ENCODE measurements around the gene ZSWIM5.

ZSWIM5 gene

GRCh38 chr1:45008076-45008475 is 198.3 kb downstream of the ZSWIM5 start:
- peaks cover 40% of the 10 kb centered on the region for H3K36me3 ChIP-seq (ENCODE audit: low read depth)
- TF ChIP-seq CTCF (IDR thresholded peaks at IDR 0.05; ENCODE audit: poor library complexity, severe bottlenecking), result no peak

GRCh38 chr1:45007311-45007710 is 199.1 kb downstream of the ZSWIM5 start:
- Histone ChIP-seq H3K36me3 (ENCODE audit: low read depth) (peaks cover 45% of the 10 kb centered on the region), H3K4me3 (ENCODE audit: severe bottlenecking) (no peak overlapping the region), H3K4me1 (ENCODE audit: insufficient read depth, poor library complexity, severe bottlenecking) (peaks cover 4% of the 10 kb centered on the region), H3K27me3 (ENCODE audit: insufficient read depth, poor library complexity, severe bottlenecking) (no peaks in the 10 kb centered on the region), H3K27ac (ENCODE audit: poor library complexity, severe bottlenecking) (no peak overlapping the region), H3K9me3 (ENCODE audit: severe bottlenecking) (no peaks in the 10 kb centered on the region)
- no peak for TF ChIP-seq CTCF (IDR thresholded peaks at IDR 0.05; ENCODE audit: poor library complexity, severe bottlenecking)
- no peak for ATAC-seq (ENCODE audit: low read depth)
- no peak for DNase-seq (ENCODE audit: low spot score)

More at GRCh38 chr1:45008076-45008475, 198.3 kb downstream of the ZSWIM5 start:
- Histone ChIP-seq H3K4me3 (ENCODE audit: severe bottlenecking) (no peak overlapping the region), H3K27ac (ENCODE audit: poor library complexity, severe bottlenecking) (no peak overlapping the region), H3K27me3 (ENCODE audit: insufficient read depth, poor library complexity, severe bottlenecking) (no peaks in the 10 kb centered on the region), H3K4me1 (ENCODE audit: insufficient read depth, poor library complexity, severe bottlenecking) (peaks cover 4% of the 10 kb centered on the region), H3K9me3 (ENCODE audit: severe bottlenecking) (no peaks in the 10 kb centered on the region)
- no peak for ATAC-seq (ENCODE audit: low read depth)
- DNase-seq (ENCODE audit: low spot score), result no peak

GRCh38 chr1:45005761-45006160 is 200.6 kb downstream of the ZSWIM5 start:
- H3K36me3 ChIP-seq (ENCODE audit: low read depth), result peaks cover 48% of the 10 kb centered on the region
- ATAC-seq (ENCODE audit: low read depth) (no peak), DNase-seq (ENCODE audit: low spot score) (no peak)
- no peaks in the 10 kb centered on the region for H3K9me3 ChIP-seq (ENCODE audit: severe bottlenecking)
- H3K27me3 ChIP-seq (ENCODE audit: insufficient read depth, poor library complexity, severe bottlenecking), result no peaks in the 10 kb centered on the region
- no peak overlapping the region for H3K27ac ChIP-seq (ENCODE audit: poor library complexity, severe bottlenecking)
- H3K4me1 ChIP-seq (ENCODE audit: insufficient read depth, poor library complexity, severe bottlenecking), result no peaks in the 10 kb centered on the region
- no peak for TF ChIP-seq CTCF (IDR thresholded peaks at IDR 0.05; ENCODE audit: poor library complexity, severe bottlenecking)
- H3K4me3 ChIP-seq (ENCODE audit: severe bottlenecking), result no peak overlapping the region

- no peak for TF ChIP-seq CTCF (IDR thresholded peaks at IDR 0.05; ENCODE audit: poor library complexity, severe bottlenecking)
- DNase-seq (ENCODE audit: low spot score) (no peak), ATAC-seq (ENCODE audit: low read depth) (no peak)
- Histone ChIP-seq H3K4me3 (ENCODE audit: severe bottlenecking) (no peak overlapping the region), H3K4me1 (ENCODE audit: insufficient read depth, poor library complexity, severe bottlenecking) (no peaks in the 10 kb centered on the region), H3K9me3 (ENCODE audit: severe bottlenecking) (no peaks in the 10 kb centered on the region), H3K36me3 (ENCODE audit: low read depth) (peaks cover 45% of the 10 kb centered on the region), H3K27me3 (ENCODE audit: insufficient read depth, poor library complexity, severe bottlenecking) (no peaks in the 10 kb centered on the region), H3K27ac (ENCODE audit: poor library complexity, severe bottlenecking) (no peak overlapping the region)
Measured at GRCh38 chr1:45004281-45004920, 202.0 kb downstream of the ZSWIM5 start.

- no peaks in the 10 kb centered on the region for H3K9me3 ChIP-seq (ENCODE audit: severe bottlenecking)
- DNase-seq (ENCODE audit: low spot score) (no peak), ATAC-seq (ENCODE audit: low read depth) (no peak)
- H3K27ac ChIP-seq (ENCODE audit: poor library complexity, severe bottlenecking), result no peak overlapping the region
- no peak overlapping the region for H3K4me3 ChIP-seq (ENCODE audit: severe bottlenecking)
- TF ChIP-seq CTCF (IDR thresholded peaks at IDR 0.05; ENCODE audit: poor library complexity, severe bottlenecking), result no peak
- H3K4me1 ChIP-seq (ENCODE audit: insufficient read depth, poor library complexity, severe bottlenecking), result no peaks in the 10 kb centered on the region
- H3K27me3 ChIP-seq (ENCODE audit: insufficient read depth, poor library complexity, severe bottlenecking), result no peaks in the 10 kb centered on the region
- H3K36me3 ChIP-seq (ENCODE audit: low read depth), result peaks cover 38% of the 10 kb centered on the region
Measured at GRCh38 chr1:45003741-45004140, 202.7 kb downstream of the ZSWIM5 start.

All from RWPE2 (cell line).